Measurements from ENCODE around the gene ATL2. TPM values are rescaled to one million over a fixed set of nuclear protein-coding genes. Genes with fewer than 3 reads are reported as not detected.

ATL2 gene
- polyA plus RNA-seq, 3 donors = 7.8 to 28.3 (median 10.8) TPM

DNA sequence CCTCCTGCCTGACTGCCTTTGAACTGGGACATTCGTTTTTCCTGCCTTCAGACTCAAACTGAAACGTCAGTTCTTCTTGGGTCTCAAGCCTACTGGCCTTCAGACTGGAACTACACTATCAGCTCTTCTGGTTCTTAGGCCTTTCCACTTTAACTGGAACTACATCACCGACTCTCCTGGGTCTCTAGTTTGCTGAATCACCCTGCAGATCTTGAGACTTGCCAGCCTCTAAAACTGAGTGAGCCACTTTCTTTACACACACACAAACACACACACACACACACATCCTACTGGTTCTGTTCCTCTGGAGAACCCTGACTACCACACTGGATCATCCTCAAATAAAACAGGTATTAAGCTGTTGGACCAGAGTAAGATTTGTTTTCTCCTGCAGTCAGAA lies 46.7 kb upstream of the ATL2 start:
- Histone ChIP-seq H3K36me3 (replicated peaks in 1 of 2; ENCODE audit: control insufficient read depth in 1 of 2, insufficient read depth in 2 of 2, low read length in 2 of 2) (no peaks in the 10 kb centered on the region), H3K4me2 (replicated peaks; ENCODE audit: extremely low read depth, low read length, poor library complexity, severe bottlenecking) (no peak overlapping the region), H3K9me3 (replicated peaks in 1 of 2; ENCODE audit: control insufficient read depth in 1 of 2, insufficient read depth in 1 of 2, low read length in 2 of 2) (no peaks in the 10 kb centered on the region), H3K27me3 (ENCODE audit: control insufficient read depth in 2 of 2, insufficient read depth in 2 of 2, low read length in 2 of 2) (no peaks in the 10 kb centered on the region), H3K4me3 (replicated peaks in 1 of 3; ENCODE audit: low read depth in 2 of 3, low read length in 3 of 3) (no peak overlapping the region), H3K27ac (ENCODE audit: low read depth in 1 of 2, low read length in 2 of 2) (no peak overlapping the region), H3K79me2 (ENCODE audit: insufficient read depth, low read length) (no peaks in the 10 kb centered on the region), H2AFZ (ENCODE audit: insufficient read depth, low read depth, low read length, poor library complexity, severe bottlenecking) (no peak overlapping the region), H4K20me1 (ENCODE audit: insufficient read depth, low read length) (no peaks in the 10 kb centered on the region), H3K4me1 (ENCODE audit: control insufficient read depth in 1 of 2, insufficient read depth in 2 of 2, low read length in 2 of 2) (no peaks in the 10 kb centered on the region), H3K9ac (ENCODE audit: insufficient read depth, low read length, poor library complexity, severe bottlenecking) (no peak overlapping the region)
- intact Hi-C loops (cut with micrococcal nuclease) = no loop called here
- Mint-ChIP-seq H3K27me3 (ENCODE audit: low read depth in 3 of 3) (peaks cover 7 to 15% (median 9%) of the 10 kb centered on the region in 3 donors), H3K4me1 (no peaks in the 10 kb centered on the region), H3K9me3 (peaks cover 0 to 11% (median 6%) of the 10 kb centered on the region in 7 donors), H3K27ac (no peak overlapping the region), H3K4me3 (no peak overlapping the region), H3K36me3 (no peaks in the 10 kb centered on the region)
- TF ChIP-seq, protein P1, sequence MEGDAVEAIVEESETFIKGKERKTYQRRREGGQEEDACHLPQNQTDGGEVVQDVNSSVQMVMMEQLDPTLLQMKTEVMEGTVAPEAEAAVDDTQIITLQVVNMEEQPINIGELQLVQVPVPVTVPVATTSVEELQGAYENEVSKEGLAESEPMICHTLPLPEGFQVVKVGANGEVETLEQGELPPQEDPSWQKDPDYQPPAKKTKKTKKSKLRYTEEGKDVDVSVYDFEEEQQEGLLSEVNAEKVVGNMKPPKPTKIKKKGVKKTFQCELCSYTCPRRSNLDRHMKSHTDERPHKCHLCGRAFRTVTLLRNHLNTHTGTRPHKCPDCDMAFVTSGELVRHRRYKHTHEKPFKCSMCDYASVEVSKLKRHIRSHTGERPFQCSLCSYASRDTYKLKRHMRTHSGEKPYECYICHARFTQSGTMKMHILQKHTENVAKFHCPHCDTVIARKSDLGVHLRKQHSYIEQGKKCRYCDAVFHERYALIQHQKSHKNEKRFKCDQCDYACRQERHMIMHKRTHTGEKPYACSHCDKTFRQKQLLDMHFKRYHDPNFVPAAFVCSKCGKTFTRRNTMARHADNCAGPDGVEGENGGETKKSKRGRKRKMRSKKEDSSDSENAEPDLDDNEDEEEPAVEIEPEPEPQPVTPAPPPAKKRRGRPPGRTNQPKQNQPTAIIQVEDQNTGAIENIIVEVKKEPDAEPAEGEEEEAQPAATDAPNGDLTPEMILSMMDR (IDR thresholded peaks at IDR 0.05) = no peak
- 48% methylated on average over 3 of the region's 3 CpGs for WGBS (ENCODE audit: insufficient coverage)
- DNase-seq = no peak

DNA sequence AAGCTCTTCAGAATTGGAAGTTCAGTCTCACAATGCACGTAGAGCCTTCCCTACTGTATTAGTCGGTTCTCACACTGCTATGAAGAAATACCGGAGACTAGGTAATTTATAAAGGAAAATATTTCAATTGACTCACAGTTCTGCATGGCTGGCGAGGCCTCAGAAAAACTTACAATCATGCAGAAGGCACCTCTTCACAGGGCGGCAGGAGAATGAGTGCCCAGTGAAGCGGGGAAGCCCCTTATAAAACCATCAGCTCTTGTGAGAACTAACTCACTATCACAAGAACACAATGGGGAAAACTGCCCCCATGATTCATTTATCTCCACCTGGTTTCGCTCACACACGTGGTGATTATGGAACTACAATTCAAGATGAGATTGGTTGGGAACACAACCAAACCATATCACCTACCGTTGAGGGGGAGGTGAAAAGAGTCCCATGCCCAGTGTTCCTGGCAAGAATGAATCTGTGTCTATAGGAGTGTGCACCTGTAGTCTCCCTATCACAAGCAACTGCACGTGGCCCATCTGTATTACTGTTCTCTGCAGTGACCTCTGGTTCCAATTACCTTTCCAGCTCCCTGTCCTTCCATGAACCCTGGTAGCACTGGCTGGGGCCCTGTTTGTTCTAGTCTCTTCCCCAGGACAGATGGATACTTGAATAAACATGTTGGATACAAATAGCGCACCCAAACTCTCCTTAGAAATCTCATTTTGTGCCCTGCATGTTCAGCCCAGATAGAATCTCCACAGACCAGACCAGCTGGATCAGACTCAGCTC lies 44.4 kb upstream of the ATL2 start:
- no peak overlapping the region for H3K4me3 Mint-ChIP-seq
- Histone ChIP-seq H3K27me3 (ENCODE audit: control insufficient read depth in 2 of 2, insufficient read depth in 2 of 2, low read length in 2 of 2) (no peaks in the 10 kb centered on the region), H3K9ac (ENCODE audit: insufficient read depth, low read length, poor library complexity, severe bottlenecking) (no peak overlapping the region), H3K4me3 (replicated peaks in 1 of 3; ENCODE audit: low read depth in 2 of 3, low read length in 3 of 3) (no peak overlapping the region), H3K79me2 (ENCODE audit: insufficient read depth, low read length) (no peaks in the 10 kb centered on the region), H3K4me1 (ENCODE audit: control insufficient read depth in 1 of 2, insufficient read depth in 2 of 2, low read length in 2 of 2) (no peaks in the 10 kb centered on the region), H3K4me2 (replicated peaks; ENCODE audit: extremely low read depth, low read length, poor library complexity, severe bottlenecking) (no peak overlapping the region), H3K27ac (ENCODE audit: low read depth in 1 of 2, low read length in 2 of 2) (no peak overlapping the region), H4K20me1 (ENCODE audit: insufficient read depth, low read length) (no peaks in the 10 kb centered on the region), H3K9me3 (replicated peaks in 1 of 2; ENCODE audit: control insufficient read depth in 1 of 2, insufficient read depth in 1 of 2, low read length in 2 of 2) (no peaks in the 10 kb centered on the region), H3K36me3 (replicated peaks in 1 of 2; ENCODE audit: control insufficient read depth in 1 of 2, insufficient read depth in 2 of 2, low read length in 2 of 2) (no peaks in the 10 kb centered on the region), H2AFZ (ENCODE audit: insufficient read depth, low read depth, low read length, poor library complexity, severe bottlenecking) (no peak overlapping the region)
- H3K27ac Mint-ChIP-seq = no peak overlapping the region
- TF ChIP-seq, protein P1 (IDR thresholded peaks at IDR 0.05) = no peak
- 100% methylated on average over 2 of the region's 11 CpGs for WGBS (ENCODE audit: insufficient coverage)
- no peaks in the 10 kb centered on the region for H3K36me3 Mint-ChIP-seq
- H3K27me3 Mint-ChIP-seq (ENCODE audit: low read depth in 3 of 3) = peaks cover 11 to 16% (median 14%) of the 10 kb centered on the region in 3 donors
- H3K9me3 Mint-ChIP-seq = peaks cover 0 to 11% (median 6%) of the 10 kb centered on the region in 7 donors
- no peak for DNase-seq
- no peaks in the 10 kb centered on the region for H3K4me1 Mint-ChIP-seq
- intact Hi-C loops (cut with micrococcal nuclease) = no loop called here
